Posterior vena cava (tissue), 2 donors: ENCODE measurements around the gene ANOS1. TPM values are rescaled to one million over a fixed set of nuclear protein-coding genes. Genes with fewer than 3 reads are reported as not detected.

ENCODE experiments used
- DNase-seq: peaks from one replicate; pipeline ENCODE4 v3.0.0-alpha.2; 2020; ENCODE audit warnings: low spot score
- intact Hi-C, 2 donors: fragments of 100-400 bp; cut with DNase I; formaldehyde crosslinking; loops; one replicate each; pipeline versions ENCODE4 v1.14.1 to v1.14.2; 2022 to 2023
- total RNA-seq, 2 donors: library from RNA; stranded (reverse); fragmentation: NEBNext Ultra II Directional; extraction: Animal tissue kit (Norgen Biotek cat#: 25700); gene quantifications; one replicate each; pipeline ENCODE4 v1.2.1, GENCODE V29; 2021
- donor health status: DM: yes; HTN: yes; CAD: no.
- donor health status: DM: yes; HTN: yes; CAD: no.

ANOS1 gene
- total RNA-seq, 2 donors from 2014 or later = 0.95 to 3.1 TPM

- intact Hi-C loops = no loop called here
Measured at GRCh38 chrX:8726031-8726652, 5.8 kb downstream of the ANOS1 start.

GRCh38 chrX:8724300-8724699 is 7.6 kb downstream of the ANOS1 start:
- DNase-seq = no peak
- intact Hi-C loops = no loop called here

More at GRCh38 chrX:8726031-8726652, 5.8 kb downstream of the ANOS1 start:
- DNase-seq = no peak

GRCh38 chrX:8721536-8721935 is 10.4 kb downstream of the ANOS1 start:
- no peak for DNase-seq
- intact Hi-C loops = no loop called here

- DNase-seq = no peak
- intact Hi-C loops = no loop called here
Measured at GRCh38 chrX:8720136-8720535, 11.8 kb downstream of the ANOS1 start.

GRCh38 chrX:8717354-8717753 is 14.6 kb downstream of the ANOS1 start:
- no peak for DNase-seq
- intact Hi-C loops = no loop called here

GRCh38 chrX:8714164-8714563 is 17.8 kb downstream of the ANOS1 start:
- DNase-seq = no peak
- intact Hi-C loops = no loop called here

GRCh38 chrX:8711401-8711800 is 20.5 kb downstream of the ANOS1 start:
- DNase-seq = no peak
- intact Hi-C loops = no loop called here

- intact Hi-C loops = no loop called here
- no peak for DNase-seq
Measured at GRCh38 chrX:8704184-8704583, 27.8 kb downstream of the ANOS1 start.

GRCh38 chrX:8692871-8693270 is 39.1 kb downstream of the ANOS1 start:
- intact Hi-C loops = no loop called here
- DNase-seq = no peak

- intact Hi-C loops = no loop called here
- DNase-seq = no peak
Measured at GRCh38 chrX:8689473-8689872, 42.5 kb downstream of the ANOS1 start.

GRCh38 chrX:8688776-8689175 is 43.2 kb downstream of the ANOS1 start:
- intact Hi-C loops = no loop called here
- no peak for DNase-seq

GRCh38 chrX:8684201-8684965 is 47.6 kb downstream of the ANOS1 start:
- no peak for DNase-seq
- intact Hi-C loops = no loop called here

- no peak for DNase-seq
- intact Hi-C loops = no loop called here
Measured at GRCh38 chrX:8683687-8684086, 48.2 kb downstream of the ANOS1 start.

GRCh38 chrX:8679550-8679949 is 52.4 kb downstream of the ANOS1 start:
- DNase-seq = no peak
- intact Hi-C loops = loop anchor here in 1 of 2 donors (5.0 kb wide), 1 partner anchor 1442 kb away; no protein-coding TSS in a partner anchor

GRCh38 chrX:8675006-8675630 is 56.8 kb downstream of the ANOS1 start:
- intact Hi-C loops = loop anchor here in 1 of 2 donors (5.0 kb wide), 1 partner anchor 1438 kb away; no protein-coding TSS in a partner anchor

GRCh38 chrX:8673201-8673600 is 58.7 kb downstream of the ANOS1 start:
- intact Hi-C loops = no loop called here
- DNase-seq = no peak

More at GRCh38 chrX:8675006-8675630, 56.8 kb downstream of the ANOS1 start:
- DNase-seq = no peak

- DNase-seq = no peak
- intact Hi-C loops = no loop called here
Measured at GRCh38 chrX:8672176-8672575, 59.8 kb downstream of the ANOS1 start.

- intact Hi-C loops = no loop called here
- no peak for DNase-seq
Measured at GRCh38 chrX:8668813-8669212, 63.1 kb downstream of the ANOS1 start.

GRCh38 chrX:8663325-8663724 is 68.6 kb downstream of the ANOS1 start:
- no peak for DNase-seq
- intact Hi-C loops = no loop called here

GRCh38 chrX:8657883-8658282 is 74.1 kb downstream of the ANOS1 start:
- intact Hi-C loops = no loop called here
- DNase-seq = no peak
